ENCODE results near the gene ROBO1. TPM values are rescaled to one million over a fixed set of nuclear protein-coding genes. Genes with fewer than 3 reads are reported as not detected.

ROBO1 gene
- total RNA-seq, 1 donor from 2014 or later, result 66.5 TPM

DNA sequence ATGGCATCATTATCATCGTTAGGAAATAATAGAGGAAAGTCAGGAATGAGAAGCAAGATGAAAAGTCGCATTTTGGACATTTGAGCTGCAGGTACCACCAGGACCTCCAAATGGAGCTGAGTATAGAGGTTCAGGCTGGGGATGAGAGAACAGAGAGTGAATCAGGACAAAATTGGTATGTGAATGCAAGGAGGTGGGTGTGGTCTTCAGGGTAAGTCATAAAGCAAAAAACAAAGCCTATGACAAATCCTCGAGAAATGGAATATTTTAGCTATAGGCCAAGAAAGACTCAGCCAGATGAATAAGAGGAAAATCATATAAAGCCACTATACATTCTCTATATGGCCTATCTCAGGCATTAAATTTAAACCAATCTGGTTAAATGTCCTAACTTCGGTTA lies 841.3 kb downstream of the ROBO1 start:
- Histone ChIP-seq H3K27me3 (no peaks in the 10 kb centered on the region), H3K4me3 (no peak overlapping the region), H3K36me3 (no peaks in the 10 kb centered on the region), H3K4me1 (no peaks in the 10 kb centered on the region), H3K9me3 (no peaks in the 10 kb centered on the region), H3K27ac (no peak overlapping the region)
- no peak for DNase-seq (ENCODE audit: extremely low spot score in 2 of 2)
- intact Hi-C loops (cut with DNase I), result no loop called here
- no peak for TF ChIP-seq POLR2A (IDR thresholded peaks at IDR 0.05)
- no peak for TF ChIP-seq POLR2AphosphoS5 (IDR thresholded peaks at IDR 0.05; ENCODE audit: insufficient read depth in 1 of 2, low read depth in 1 of 2)
- TF ChIP-seq, protein P1, sequence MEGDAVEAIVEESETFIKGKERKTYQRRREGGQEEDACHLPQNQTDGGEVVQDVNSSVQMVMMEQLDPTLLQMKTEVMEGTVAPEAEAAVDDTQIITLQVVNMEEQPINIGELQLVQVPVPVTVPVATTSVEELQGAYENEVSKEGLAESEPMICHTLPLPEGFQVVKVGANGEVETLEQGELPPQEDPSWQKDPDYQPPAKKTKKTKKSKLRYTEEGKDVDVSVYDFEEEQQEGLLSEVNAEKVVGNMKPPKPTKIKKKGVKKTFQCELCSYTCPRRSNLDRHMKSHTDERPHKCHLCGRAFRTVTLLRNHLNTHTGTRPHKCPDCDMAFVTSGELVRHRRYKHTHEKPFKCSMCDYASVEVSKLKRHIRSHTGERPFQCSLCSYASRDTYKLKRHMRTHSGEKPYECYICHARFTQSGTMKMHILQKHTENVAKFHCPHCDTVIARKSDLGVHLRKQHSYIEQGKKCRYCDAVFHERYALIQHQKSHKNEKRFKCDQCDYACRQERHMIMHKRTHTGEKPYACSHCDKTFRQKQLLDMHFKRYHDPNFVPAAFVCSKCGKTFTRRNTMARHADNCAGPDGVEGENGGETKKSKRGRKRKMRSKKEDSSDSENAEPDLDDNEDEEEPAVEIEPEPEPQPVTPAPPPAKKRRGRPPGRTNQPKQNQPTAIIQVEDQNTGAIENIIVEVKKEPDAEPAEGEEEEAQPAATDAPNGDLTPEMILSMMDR (IDR thresholded peaks at IDR 0.05), result no peak

DNA sequence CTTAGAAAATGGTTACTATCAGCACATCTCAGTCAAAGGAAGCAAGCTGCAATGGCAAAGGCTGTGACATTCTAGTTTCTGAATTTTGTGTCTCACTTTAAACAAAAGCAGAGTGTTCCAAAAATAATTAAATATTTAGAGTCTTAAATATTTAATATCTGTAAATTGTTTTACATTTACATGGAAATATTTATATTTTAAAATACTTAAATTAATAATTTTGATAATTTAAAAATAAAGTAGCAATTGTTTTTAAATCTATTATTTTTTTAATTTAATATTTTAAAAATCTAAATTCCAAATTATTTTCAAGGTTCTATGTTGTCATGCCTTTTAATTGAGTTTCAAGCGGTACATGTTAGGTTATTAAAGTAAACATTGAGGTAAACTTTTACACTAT lies 843.1 kb downstream of the ROBO1 start:
- no peak for DNase-seq (ENCODE audit: extremely low spot score in 2 of 2)
- H3K4me3 ChIP-seq, result no peak overlapping the region
- H3K27ac ChIP-seq, result no peak overlapping the region
- H3K4me1 ChIP-seq, result no peaks in the 10 kb centered on the region
- H3K27me3 ChIP-seq, result no peaks in the 10 kb centered on the region
- H3K9me3 ChIP-seq, result no peaks in the 10 kb centered on the region
- intact Hi-C loops (cut with DNase I), result no loop called here
- no peaks in the 10 kb centered on the region for H3K36me3 ChIP-seq
- TF ChIP-seq, protein P1 (IDR thresholded peaks at IDR 0.05), result no peak
- no peak for TF ChIP-seq POLR2A (IDR thresholded peaks at IDR 0.05)
- TF ChIP-seq POLR2AphosphoS5 (IDR thresholded peaks at IDR 0.05; ENCODE audit: insufficient read depth in 1 of 2, low read depth in 1 of 2), result no peak

DNA sequence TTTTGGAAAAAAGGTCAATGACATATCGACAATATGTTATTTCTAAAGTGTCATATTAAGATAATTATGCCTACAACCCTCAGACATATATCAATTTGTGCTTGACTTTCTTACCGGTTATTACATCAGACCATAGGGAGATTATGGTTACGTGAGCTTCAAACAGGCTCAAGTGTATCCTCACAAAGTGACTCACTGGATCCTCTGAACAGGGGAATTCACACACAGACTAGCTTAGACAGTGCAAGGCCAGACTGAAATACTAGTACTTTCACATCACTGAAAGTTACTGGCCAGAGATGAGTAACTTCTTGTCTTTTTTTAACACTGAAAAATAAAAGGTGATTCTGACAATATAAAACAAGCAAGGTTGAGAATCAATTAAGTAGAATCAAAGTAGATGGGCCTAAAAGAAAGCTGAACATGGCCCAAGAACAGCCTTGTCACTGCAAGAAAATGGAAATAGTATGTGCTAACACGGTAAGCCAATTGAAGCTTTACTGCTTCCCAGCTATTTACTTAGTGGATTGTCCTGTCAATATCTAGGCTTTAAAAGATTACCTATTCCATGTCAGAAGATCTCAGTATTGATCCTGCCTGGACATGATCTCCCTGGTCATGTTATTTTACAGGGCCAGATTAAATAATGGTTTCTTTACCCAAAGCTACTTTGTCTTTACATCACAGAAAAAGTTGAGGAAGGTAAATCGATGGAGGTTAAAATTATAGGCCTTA lies 848.6 kb downstream of the ROBO1 start:
- Histone ChIP-seq H3K27ac (no peak overlapping the region), H3K4me1 (peaks cover 21% of the 10 kb centered on the region), H3K27me3 (no peaks in the 10 kb centered on the region), H3K36me3 (no peaks in the 10 kb centered on the region), H3K4me3 (no peak overlapping the region), H3K9me3 (no peaks in the 10 kb centered on the region)
- TF ChIP-seq, protein P1 (IDR thresholded peaks at IDR 0.05), result no peak
- peak in 1 of 2 donors; percentile 35 for TF ChIP-seq POLR2AphosphoS5 (IDR thresholded peaks at IDR 0.05; ENCODE audit: insufficient read depth in 1 of 2, low read depth in 1 of 2)
- no peak for TF ChIP-seq POLR2A (IDR thresholded peaks at IDR 0.05)
- intact Hi-C loops (cut with DNase I), result no loop called here
- no peak for DNase-seq (ENCODE audit: extremely low spot score in 2 of 2)

DNA sequence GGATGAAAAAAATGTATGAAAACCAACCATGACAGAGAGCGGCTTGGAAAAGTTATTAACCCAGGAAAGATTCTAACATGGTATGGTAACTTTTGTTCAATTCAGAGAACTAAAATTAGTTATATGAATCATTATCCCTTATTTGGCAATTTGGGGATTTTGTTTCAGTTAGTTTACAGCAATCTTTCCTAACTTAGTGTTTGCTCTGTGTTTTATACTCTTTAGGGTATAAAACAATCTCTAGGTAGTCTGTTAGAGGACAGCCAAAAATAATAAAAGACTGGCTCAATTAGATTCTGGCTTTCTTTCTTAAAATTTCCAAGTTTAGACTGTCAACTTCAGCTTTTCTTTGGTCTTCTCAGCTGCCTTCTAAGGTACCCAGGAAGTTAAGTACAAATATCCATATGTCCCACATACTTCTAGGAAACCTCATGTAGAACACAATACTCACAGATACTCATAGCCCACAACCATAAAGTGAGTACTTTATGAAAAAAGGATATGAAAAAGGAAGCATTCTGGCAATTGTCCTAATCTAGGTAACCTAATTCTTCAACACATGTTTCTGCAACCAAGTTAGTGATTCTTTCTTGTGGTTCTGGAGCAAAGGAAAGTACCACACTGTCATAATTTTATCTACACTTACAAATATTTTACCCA lies 849.3 kb downstream of the ROBO1 start:
- H3K9me3 ChIP-seq, result no peaks in the 10 kb centered on the region
- H3K4me3 ChIP-seq, result no peak overlapping the region
- TF ChIP-seq POLR2AphosphoS5 (IDR thresholded peaks at IDR 0.05; ENCODE audit: insufficient read depth in 1 of 2, low read depth in 1 of 2) (no peak), POLR2A (IDR thresholded peaks at IDR 0.05) (no peak)
- TF ChIP-seq, protein P1 (IDR thresholded peaks at IDR 0.05), result no peak
- intact Hi-C loops (cut with DNase I), result no loop called here
- peaks cover 21% of the 10 kb centered on the region for H3K4me1 ChIP-seq
- H3K27ac ChIP-seq, result no peak overlapping the region
- no peaks in the 10 kb centered on the region for H3K27me3 ChIP-seq
- DNase-seq (ENCODE audit: extremely low spot score in 2 of 2), result no peak
- H3K36me3 ChIP-seq, result no peaks in the 10 kb centered on the region

DNA sequence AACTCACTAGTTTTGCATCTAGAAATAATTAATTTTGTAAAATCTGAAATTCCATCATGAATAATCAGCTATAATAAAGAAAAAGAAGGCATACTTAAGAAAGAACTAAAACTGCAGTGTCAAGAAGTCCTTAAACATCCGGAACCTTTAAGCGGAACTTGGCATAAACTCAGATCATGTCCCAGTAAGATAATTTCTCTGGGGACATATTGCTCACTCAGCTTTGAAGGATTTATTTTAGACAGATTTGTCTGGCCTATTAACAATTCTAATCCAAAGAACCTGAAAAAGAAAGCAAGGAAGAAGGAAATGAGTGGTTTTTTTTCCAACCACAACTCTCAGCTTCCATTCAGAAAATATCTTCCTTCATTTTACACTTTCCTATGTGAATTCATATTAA lies 850.3 kb downstream of the ROBO1 start:
- Histone ChIP-seq H3K27me3 (no peaks in the 10 kb centered on the region), H3K4me1 (peaks cover 21% of the 10 kb centered on the region), H3K36me3 (no peaks in the 10 kb centered on the region), H3K4me3 (no peak overlapping the region), H3K9me3 (no peaks in the 10 kb centered on the region), H3K27ac (no peak overlapping the region)
- no peak for DNase-seq (ENCODE audit: extremely low spot score in 2 of 2)
- intact Hi-C loops (cut with DNase I), result no loop called here
- TF ChIP-seq, protein P1 (IDR thresholded peaks at IDR 0.05), result no peak
- no peak for TF ChIP-seq POLR2A (IDR thresholded peaks at IDR 0.05)
- no peak for TF ChIP-seq POLR2AphosphoS5 (IDR thresholded peaks at IDR 0.05; ENCODE audit: insufficient read depth in 1 of 2, low read depth in 1 of 2)

Data from vagina (tissue), 2 donors.